Hepatocyte (in vitro differentiated cells): ENCODE data around the gene MAGI2.

Experiments used
- EZH2 ChIP-seq: fragments of 200-600 bp; sonication (generic); IDR thresholded peaks from 2 replicates; pipeline ENCODE4 v1.6.1; 2016; ENCODE audit warnings: antibody characterized with exemption, mild to moderate bottlenecking, borderline replicate concordance
- TF ChIP-seq, protein P1 (sequence below): fragments of 200-600 bp; sonication (generic); IDR thresholded peaks from 2 replicates; pipeline ENCODE4 v1.5.1; 2016; ENCODE audit warnings: antibody characterized with exemption, mild to moderate bottlenecking; ENCODE audit not compliant: poor library complexity

DNA sequence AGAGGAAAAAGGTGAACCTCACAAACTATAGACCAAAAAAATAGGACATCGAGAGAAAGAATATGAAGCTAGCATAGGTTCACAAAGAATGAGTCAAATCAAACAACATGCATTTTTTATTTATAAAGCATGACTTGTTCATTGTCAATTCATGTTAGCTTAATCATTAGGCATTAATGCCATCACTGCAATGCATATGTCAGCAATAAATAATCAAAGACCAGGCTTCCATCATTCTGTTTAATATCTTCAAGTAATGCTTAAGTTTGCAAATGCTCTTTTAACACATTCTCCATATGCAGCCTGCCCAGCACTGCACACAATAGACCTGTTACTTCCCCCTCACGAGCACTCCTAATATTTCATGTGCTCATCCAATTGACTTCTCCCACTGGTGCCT, 8.9 kb upstream of the MAGI2 start:
- no peak for TF ChIP-seq EZH2
- TF ChIP-seq, protein P1, sequence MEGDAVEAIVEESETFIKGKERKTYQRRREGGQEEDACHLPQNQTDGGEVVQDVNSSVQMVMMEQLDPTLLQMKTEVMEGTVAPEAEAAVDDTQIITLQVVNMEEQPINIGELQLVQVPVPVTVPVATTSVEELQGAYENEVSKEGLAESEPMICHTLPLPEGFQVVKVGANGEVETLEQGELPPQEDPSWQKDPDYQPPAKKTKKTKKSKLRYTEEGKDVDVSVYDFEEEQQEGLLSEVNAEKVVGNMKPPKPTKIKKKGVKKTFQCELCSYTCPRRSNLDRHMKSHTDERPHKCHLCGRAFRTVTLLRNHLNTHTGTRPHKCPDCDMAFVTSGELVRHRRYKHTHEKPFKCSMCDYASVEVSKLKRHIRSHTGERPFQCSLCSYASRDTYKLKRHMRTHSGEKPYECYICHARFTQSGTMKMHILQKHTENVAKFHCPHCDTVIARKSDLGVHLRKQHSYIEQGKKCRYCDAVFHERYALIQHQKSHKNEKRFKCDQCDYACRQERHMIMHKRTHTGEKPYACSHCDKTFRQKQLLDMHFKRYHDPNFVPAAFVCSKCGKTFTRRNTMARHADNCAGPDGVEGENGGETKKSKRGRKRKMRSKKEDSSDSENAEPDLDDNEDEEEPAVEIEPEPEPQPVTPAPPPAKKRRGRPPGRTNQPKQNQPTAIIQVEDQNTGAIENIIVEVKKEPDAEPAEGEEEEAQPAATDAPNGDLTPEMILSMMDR: no peak
